Panc1 (cell line): ENCODE results near the gene CPSF2. TPM values are rescaled to one million over a fixed set of nuclear protein-coding genes. Genes with fewer than 3 reads are reported as not detected.

Source experiments
- ATAC-seq: fragments of 200-7000 bp; cut with Tn5 transposase; 2 replicates; pipeline ENCODE4 v1.9.1; 2020; ENCODE audit warnings: mild to moderate bottlenecking, moderate library complexity
- BruUV-seq: library from RNA; stranded (reverse); fragments of 400-500 nt; replicated peaks from 2 replicates; lab custom pipeline; 2021; lab: Mats Ljungman, UMichigan
- CTCF ChIA-PET: fragments of 300-600 bp; sonication (Branson Sonifier 250); formaldehyde crosslinking; loops from one replicate; lab custom pipeline; 2022; ENCODE audit warnings: antibody characterized with exemption; lab: Charles Lee
- POLR2A ChIA-PET: fragments of 300-600 bp; sonication (Branson Sonifier 250); formaldehyde crosslinking; loops from one replicate; lab custom pipeline; 2022; ENCODE audit warnings: antibody characterized with exemption; lab: Charles Lee
- DNase-seq: peaks from one replicate; pipeline ENCODE4 v3.0.0-alpha.2; 2010; ENCODE audit warnings: low read depth, low spot score
- H3K27ac ChIP-seq: 2 replicates; pipeline ENCODE4 v1.5.1; 2011; ENCODE audit warnings: mild to moderate bottlenecking, low read length, inconsistent platforms
- H3K27me3 ChIP-seq: fragments of 200-500 bp; sonication (Bioruptor generic); 2 replicates; pipeline ENCODE4 v1.6.0; 2014; ENCODE audit warnings: low read length, inconsistent platforms; ENCODE audit not compliant: control insufficient read depth, insufficient read depth
- H3K36me3 ChIP-seq: fragments of 200-500 bp; sonication (Bioruptor generic); 2 replicates; pipeline ENCODE4 v1.5.1; 2014; ENCODE audit warnings: inconsistent platforms, mild to moderate bottlenecking, low read length, moderate library complexity; ENCODE audit not compliant: control insufficient read depth, insufficient read depth
- H3K4me1 ChIP-seq: 2 replicates; pipeline ENCODE4 v1.5.1; 2011; ENCODE audit warnings: inconsistent platforms, mild to moderate bottlenecking, low read length, moderate library complexity; ENCODE audit not compliant: control insufficient read depth, insufficient read depth
- H3K4me3 ChIP-seq, 2 experiments: 2 replicates each; pipeline ENCODE4 v1.5.1; 2011 to 2012; ENCODE audit warnings: low read depth in 2 of 2, low read length in 2 of 2, mild to moderate bottlenecking in 2 of 2, inconsistent platforms in 1 of 2, moderate library complexity in 1 of 2
- H3K9me3 ChIP-seq: fragments of 200-500 bp; sonication (Bioruptor generic); 2 replicates; pipeline ENCODE4 v1.5.1; 2014; ENCODE audit warnings: low read depth, mild to moderate bottlenecking, inconsistent platforms, low read length, moderate library complexity; ENCODE audit not compliant: control insufficient read depth, insufficient read depth
- POLR2AphosphoS5 ChIP-seq: IDR thresholded peaks from 2 replicates; pipeline ENCODE4 v1.6.1; 2012; ENCODE audit warnings: mild to moderate bottlenecking, low read depth, low read length, moderate library complexity
- SIN3A ChIP-seq: IDR thresholded peaks from 2 replicates; pipeline ENCODE4 v1.6.1; 2012; ENCODE audit warnings: low read depth, mild to moderate bottlenecking, low read length, moderate library complexity, borderline replicate concordance; ENCODE audit not compliant: insufficient read depth
- TCF7L2 ChIP-seq: IDR thresholded peaks from 2 replicates; pipeline ENCODE4 v1.6.1; 2011; ENCODE audit warnings: mild to moderate bottlenecking, low read depth, low read length, inconsistent platforms
- in situ Hi-C: cut with HindIII; loops from 2 replicates; pipeline ENCODE4 v1.10.0; 2016; ENCODE audit warnings: low sequenced_read_pairs, low pct_unique_long_range_greater_than_20kb
- intact Hi-C: fragments of 100-400 bp; cut with micrococcal nuclease; formaldehyde crosslinking; loops from one replicate; pipeline ENCODE4 v1.10.0; 2022; ENCODE audit not compliant: unreplicated experiment
- total RNA-seq: library from RNA; stranded (reverse); gene quantifications from one replicate; pipeline ENCODE4 v1.2.1, GENCODE V29; 2021; ENCODE audit not compliant: unreplicated experiment
- TF ChIP-seq, protein P1 (sequence below): fragments of 450-650 bp; IDR thresholded peaks from 2 replicates; pipeline ENCODE4 v1.5.1; 2017; ENCODE audit warnings: mild to moderate bottlenecking
- TF ChIP-seq, protein P2 (sequence below), 2 experiments: IDR thresholded peaks; 2 replicates each; pipeline ENCODE4 v1.6.1; 2011 to 2012; ENCODE audit warnings: low read depth in 2 of 2, control low read depth in 1 of 2, low read length in 1 of 2, mild to moderate bottlenecking in 1 of 2, moderate library complexity in 1 of 2; ENCODE audit not compliant: insufficient read depth in 1 of 2

Gene CPSF2
- total RNA-seq, 1 experiment from 2014 or later: 62.0 TPM

DNA sequence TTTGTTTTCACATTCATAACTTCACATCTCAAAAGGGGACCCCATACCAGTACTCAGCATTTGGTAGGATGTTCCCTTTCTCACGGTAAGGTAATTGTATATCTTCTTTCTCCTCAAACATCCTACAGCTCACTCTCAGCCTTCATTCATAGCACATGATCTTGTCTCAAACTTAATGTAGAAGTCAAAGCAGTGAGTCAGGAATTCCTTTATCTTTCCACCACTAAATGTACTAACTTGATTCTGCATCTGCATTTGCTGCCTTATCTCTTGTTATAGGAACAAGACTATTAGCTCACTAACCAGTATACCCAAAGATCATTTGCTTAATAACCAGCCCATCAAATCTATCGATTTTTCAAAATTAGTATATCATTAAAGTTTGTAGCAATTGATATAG, 22.9 kb downstream of the CPSF2 start:
- no TSS peak for BruUV-seq
- in situ Hi-C loops: no loop called here
- peaks cover 32% of the 10 kb centered on the region for H3K36me3 ChIP-seq
- no peaks in the 10 kb centered on the region for H3K4me1 ChIP-seq
- intact Hi-C loops: no loop called here
- ChIA-PET POLR2A (interaction anchor here (0.6 kb wide), 1 partner anchor 22 kb away, joined by 6 read pairs; no protein-coding TSS in a partner anchor), CTCF (no interaction called here)
- no peak overlapping the region for H3K4me3 ChIP-seq
- no peak for DNase-seq
- TF ChIP-seq, protein P1, sequence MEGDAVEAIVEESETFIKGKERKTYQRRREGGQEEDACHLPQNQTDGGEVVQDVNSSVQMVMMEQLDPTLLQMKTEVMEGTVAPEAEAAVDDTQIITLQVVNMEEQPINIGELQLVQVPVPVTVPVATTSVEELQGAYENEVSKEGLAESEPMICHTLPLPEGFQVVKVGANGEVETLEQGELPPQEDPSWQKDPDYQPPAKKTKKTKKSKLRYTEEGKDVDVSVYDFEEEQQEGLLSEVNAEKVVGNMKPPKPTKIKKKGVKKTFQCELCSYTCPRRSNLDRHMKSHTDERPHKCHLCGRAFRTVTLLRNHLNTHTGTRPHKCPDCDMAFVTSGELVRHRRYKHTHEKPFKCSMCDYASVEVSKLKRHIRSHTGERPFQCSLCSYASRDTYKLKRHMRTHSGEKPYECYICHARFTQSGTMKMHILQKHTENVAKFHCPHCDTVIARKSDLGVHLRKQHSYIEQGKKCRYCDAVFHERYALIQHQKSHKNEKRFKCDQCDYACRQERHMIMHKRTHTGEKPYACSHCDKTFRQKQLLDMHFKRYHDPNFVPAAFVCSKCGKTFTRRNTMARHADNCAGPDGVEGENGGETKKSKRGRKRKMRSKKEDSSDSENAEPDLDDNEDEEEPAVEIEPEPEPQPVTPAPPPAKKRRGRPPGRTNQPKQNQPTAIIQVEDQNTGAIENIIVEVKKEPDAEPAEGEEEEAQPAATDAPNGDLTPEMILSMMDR: no peak
- TF ChIP-seq SIN3A (no peak), TCF7L2 (no peak), POLR2AphosphoS5 (no peak)
- TF ChIP-seq, protein P2, sequence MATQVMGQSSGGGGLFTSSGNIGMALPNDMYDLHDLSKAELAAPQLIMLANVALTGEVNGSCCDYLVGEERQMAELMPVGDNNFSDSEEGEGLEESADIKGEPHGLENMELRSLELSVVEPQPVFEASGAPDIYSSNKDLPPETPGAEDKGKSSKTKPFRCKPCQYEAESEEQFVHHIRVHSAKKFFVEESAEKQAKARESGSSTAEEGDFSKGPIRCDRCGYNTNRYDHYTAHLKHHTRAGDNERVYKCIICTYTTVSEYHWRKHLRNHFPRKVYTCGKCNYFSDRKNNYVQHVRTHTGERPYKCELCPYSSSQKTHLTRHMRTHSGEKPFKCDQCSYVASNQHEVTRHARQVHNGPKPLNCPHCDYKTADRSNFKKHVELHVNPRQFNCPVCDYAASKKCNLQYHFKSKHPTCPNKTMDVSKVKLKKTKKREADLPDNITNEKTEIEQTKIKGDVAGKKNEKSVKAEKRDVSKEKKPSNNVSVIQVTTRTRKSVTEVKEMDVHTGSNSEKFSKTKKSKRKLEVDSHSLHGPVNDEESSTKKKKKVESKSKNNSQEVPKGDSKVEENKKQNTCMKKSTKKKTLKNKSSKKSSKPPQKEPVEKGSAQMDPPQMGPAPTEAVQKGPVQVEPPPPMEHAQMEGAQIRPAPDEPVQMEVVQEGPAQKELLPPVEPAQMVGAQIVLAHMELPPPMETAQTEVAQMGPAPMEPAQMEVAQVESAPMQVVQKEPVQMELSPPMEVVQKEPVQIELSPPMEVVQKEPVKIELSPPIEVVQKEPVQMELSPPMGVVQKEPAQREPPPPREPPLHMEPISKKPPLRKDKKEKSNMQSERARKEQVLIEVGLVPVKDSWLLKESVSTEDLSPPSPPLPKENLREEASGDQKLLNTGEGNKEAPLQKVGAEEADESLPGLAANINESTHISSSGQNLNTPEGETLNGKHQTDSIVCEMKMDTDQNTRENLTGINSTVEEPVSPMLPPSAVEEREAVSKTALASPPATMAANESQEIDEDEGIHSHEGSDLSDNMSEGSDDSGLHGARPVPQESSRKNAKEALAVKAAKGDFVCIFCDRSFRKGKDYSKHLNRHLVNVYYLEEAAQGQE (IDR thresholded peaks at IDR 0.05; ENCODE audit: insufficient read depth in 1 of 2, low read depth in 2 of 2, low read length in 1 of 2): no peak
- H3K9me3 ChIP-seq: no peaks in the 10 kb centered on the region
- ATAC-seq: no peak
- H3K27ac ChIP-seq: no peak overlapping the region
- H3K27me3 ChIP-seq: no peaks in the 10 kb centered on the region

- no peak for ATAC-seq
- H3K27ac ChIP-seq: peak overlapping the region; percentile 34; the same call in 1 of the 2 replicates
- TF ChIP-seq, protein P1: no peak
- TF ChIP-seq, protein P2 (IDR thresholded peaks at IDR 0.05; ENCODE audit: insufficient read depth in 1 of 2, low read depth in 2 of 2, low read length in 1 of 2): no peak
- TF ChIP-seq TCF7L2 (no peak), SIN3A (no peak), POLR2AphosphoS5 (no peak)
- ChIA-PET POLR2A (no interaction called here), CTCF (no interaction called here)
- peaks cover 19% of the 10 kb centered on the region for H3K36me3 ChIP-seq
- H3K4me1 ChIP-seq: peaks cover 5% of the 10 kb centered on the region
- H3K9me3 ChIP-seq: no peaks in the 10 kb centered on the region
- no TSS peak for BruUV-seq
- H3K4me3 ChIP-seq: no peak overlapping the region
- intact Hi-C loops (no loop called here), in situ Hi-C loops (no loop called here)
- no peaks in the 10 kb centered on the region for H3K27me3 ChIP-seq
- DNase-seq: no peak
Measured at GRCh38 chr14:92153581-92153980, 31.8 kb downstream of the CPSF2 start.
